ENCODE data around the gene PATJ. TPM values are rescaled to one million over a fixed set of nuclear protein-coding genes. Genes with fewer than 3 reads are reported as not detected.

Gene PATJ
- total and polyA plus RNA-seq, 2 of the 13 experiments (the other 11 are each of a cell fraction or from before 2014, with no cell fraction given) = 6.2 to 16.8 TPM

GRCh38 chr1:62040450-62040849 lies 298.2 kb downstream of the PATJ start:
- Histone ChIP-seq H3K79me2 (ENCODE audit: insufficient read depth, low read length) (no peaks in the 10 kb centered on the region), H3K27me3 (ENCODE audit: control insufficient read depth in 1 of 2, insufficient read depth in 2 of 2, low read length in 2 of 2) (no peaks in the 10 kb centered on the region), H3K4me3 (replicated peaks in 1 of 3; ENCODE audit: insufficient read depth in 1 of 3, low read depth in 2 of 3, low read length in 3 of 3) (no peak overlapping the region), H3K27ac (ENCODE audit: extremely low read length, insufficient read depth, low read length) (peak overlapping the region; percentile 48), H3K4me1 (ENCODE audit: insufficient read depth, low read length) (peaks cover 20% of the 10 kb centered on the region), H3K4me2 (ENCODE audit: low read depth, low read length) (0 out of 2 replicates have a peak overlapping the region, but pooled peaks have one; percentile 43), H4K20me1 (ENCODE audit: insufficient read depth, low read length) (no peaks in the 10 kb centered on the region), H3K9me3 (ENCODE audit: low read length) (no peaks in the 10 kb centered on the region), H3K36me3 (replicated peaks in 1 of 2; ENCODE audit: control insufficient read depth in 1 of 2, insufficient read depth in 2 of 2, low read length in 2 of 2) (0 out of 5 replicates have a peak, but pooled peaks cover 0 to under 1% of the 10 kb centered on the region in 2 experiments), H2AFZ (ENCODE audit: low read length) (no peak overlapping the region), H3K9ac (ENCODE audit: insufficient read depth, low read depth, low read length) (no peak overlapping the region)
- POLR2A ChIA-PET = no interaction called here
- WGBS (ENCODE audit: low lambda C conversion rate) = 64% methylated on average over 2 of the region's 2 CpGs
- ATAC-seq (peak; percentile 48; the same call in 2 of the 3 replicates), DNase-seq (ENCODE audit: low spot score) (no peak), FAIRE-seq (no peak)
- no TSS peak for BruUV-seq (replicated peaks)
- in situ Hi-C loops (cut with HindIII; ENCODE audit: extremely low pct_ligation_motif_present, low pct_unique_long_range_greater_than_20kb) = no loop called here
- CTCF ChIA-PET (ENCODE audit: low intra/inter-chr PET ratio, low total read pairs) = no interaction called here
- TF ChIP-seq GATAD2A (CRISPR knock-in tag; IDR thresholded peaks at IDR 0.05) = no peak
- TF ChIP-seq XRCC5 (optimal IDR thresholded peaks at IDR 0.05; ENCODE audit: low read length) = no peak
- no peak for TF ChIP-seq DNMT3B (CRISPR knock-in tag; conservative IDR thresholded peaks at IDR 0.05)
- TF ChIP-seq TBL1XR1 (IDR thresholded peaks at IDR 0.05; ENCODE audit: borderline replicate concordance, low read length, partially characterized antibody) = no peak
- TF ChIP-seq ZNF256 (CRISPR knock-in tag; conservative IDR thresholded peaks at IDR 0.05) = no peak
- TF ChIP-seq ZNF563 (CRISPR knock-in tag; IDR thresholded peaks at IDR 0.05) = no peak
- TF ChIP-seq ZNF3 (CRISPR knock-in tag; IDR thresholded peaks at IDR 0.05) = no peak
- TF ChIP-seq ZNF570 (CRISPR knock-in tag; IDR thresholded peaks at IDR 0.05; ENCODE audit: borderline replicate concordance) = no peak
- no peak for TF ChIP-seq SCMH1 (CRISPR knock-in tag; IDR thresholded peaks at IDR 0.05; ENCODE audit: borderline replicate concordance)
- intact Hi-C loops (cut with micrococcal nuclease; ENCODE audit: unreplicated experiment) = no loop called here

GRCh38 chr1:62040973-62041372 lies 298.7 kb downstream of the PATJ start:
- Histone ChIP-seq H3K36me3 (replicated peaks in 1 of 2; ENCODE audit: control insufficient read depth in 1 of 2, insufficient read depth in 2 of 2, low read length in 2 of 2) (0 out of 5 replicates have a peak, but pooled peaks cover 0 to 3% of the 10 kb centered on the region in 2 experiments), H3K4me1 (ENCODE audit: insufficient read depth, low read length) (peaks cover 20% of the 10 kb centered on the region), H4K20me1 (ENCODE audit: insufficient read depth, low read length) (no peaks in the 10 kb centered on the region), H3K27me3 (ENCODE audit: control insufficient read depth in 1 of 2, insufficient read depth in 2 of 2, low read length in 2 of 2) (no peaks in the 10 kb centered on the region), H3K79me2 (ENCODE audit: insufficient read depth, low read length) (no peaks in the 10 kb centered on the region), H3K9ac (ENCODE audit: insufficient read depth, low read depth, low read length) (no peak overlapping the region), H3K27ac (ENCODE audit: extremely low read length, insufficient read depth, low read length) (peak overlapping the region; percentile 48), H3K4me2 (ENCODE audit: low read depth, low read length) (peak overlapping the region; percentile 43), H2AFZ (ENCODE audit: low read length) (no peak overlapping the region), H3K9me3 (ENCODE audit: low read length) (no peaks in the 10 kb centered on the region), H3K4me3 (replicated peaks in 1 of 3; ENCODE audit: insufficient read depth in 1 of 3, low read depth in 2 of 3, low read length in 3 of 3) (no peak overlapping the region; a peak in 1 of 6 replicates)
- BruUV-seq (replicated peaks) = no TSS peak
- peak; percentile 81 for FAIRE-seq
- ATAC-seq = peak; percentile 95
- ChIA-PET CTCF (ENCODE audit: low intra/inter-chr PET ratio, low total read pairs) (no interaction called here), POLR2A (no interaction called here)
- DNase-seq (ENCODE audit: low spot score) = peak; percentile 82
- intact Hi-C loops (cut with micrococcal nuclease; ENCODE audit: unreplicated experiment) = no loop called here
- in situ Hi-C loops (cut with HindIII; ENCODE audit: extremely low pct_ligation_motif_present, low pct_unique_long_range_greater_than_20kb) = no loop called here
- no peak for TF ChIP-seq ZNF605 (CRISPR knock-in tag; IDR thresholded peaks at IDR 0.05)
- TF ChIP-seq SOX13 (IDR thresholded peaks at IDR 0.05) = no peak
- TF ChIP-seq SOX13 (CRISPR knock-in tag; conservative IDR thresholded peaks at IDR 0.05 in 1 of 2, IDR thresholded peaks at IDR 0.05 in 1 of 2) = peak in 1 of 2 experiments; percentile 84; a peak in 2 of 4 replicates
- peak; percentile 48 for TF ChIP-seq HNF4A (CRISPR knock-in tag; IDR thresholded peaks at IDR 0.05)
- TF ChIP-seq HNRNPL (IDR thresholded peaks at IDR 0.05; ENCODE audit: low read depth, low read length) = 0 out of 2 replicates have a peak, but pooled peaks have one; percentile 29
- TF ChIP-seq CTCF (CRISPR knock-in tag; IDR thresholded peaks at IDR 0.05) = peak; percentile 14; the same call in 1 of the 2 replicates
- TF ChIP-seq ZBTB3 (CRISPR knock-in tag; IDR thresholded peaks at IDR 0.05; ENCODE audit: borderline replicate concordance, low read depth) = no peak
- TF ChIP-seq ZNF652 (CRISPR knock-in tag; IDR thresholded peaks at IDR 0.05; ENCODE audit: borderline replicate concordance, low read depth) = peak; percentile 92
- TF ChIP-seq HNF4G (IDR thresholded peaks at IDR 0.05; ENCODE audit: borderline replicate concordance, low read depth, low read length) = peak; percentile 57; the same call in 1 of the 2 replicates
- TF ChIP-seq HNF4G (CRISPR knock-in tag; IDR thresholded peaks at IDR 0.05; ENCODE audit: borderline replicate concordance, low read depth) = no peak
